WERI-Rb-1 (cell line): ENCODE results near the gene HOXB6.

Experiments
- DNase-seq: peaks from one replicate; pipeline ENCODE4 v3.0.0-alpha.2; 2020
- H3K27ac ChIP-seq: fragments of 250-450 bp; sonication (Bioruptor Pico); 2 replicates; pipeline ENCODE4 v1.5.1; 2020; ENCODE audit warnings: mild to moderate bottlenecking, moderate library complexity
- H3K27me3 ChIP-seq: fragments of 250-450 bp; sonication (Bioruptor Pico); 2 replicates; pipeline ENCODE4 v1.5.1; 2021; ENCODE audit warnings: mild to moderate bottlenecking, low read depth, moderate library complexity; ENCODE audit not compliant: insufficient read depth, severe bottlenecking
- H3K36me3 ChIP-seq: fragments of 250-450 bp; sonication (Bioruptor Pico); 2 replicates; pipeline ENCODE4 v1.5.1; 2020; ENCODE audit warnings: mild to moderate bottlenecking, moderate library complexity
- H3K4me3 ChIP-seq: 2 replicates; pipeline ENCODE4 v1.5.1; 2011; ENCODE audit warnings: low read depth, mild to moderate bottlenecking, control low read depth, low read length
- H3K9me3 ChIP-seq: fragments of 250-450 bp; sonication (Bioruptor Pico); 2 replicates; pipeline ENCODE4 v1.5.1; 2021; ENCODE audit warnings: mild to moderate bottlenecking, moderate library complexity; ENCODE audit not compliant: severe bottlenecking
- TF ChIP-seq, protein P1 (sequence below): IDR thresholded peaks from 2 replicates; pipeline ENCODE4 v1.5.1; 2011; ENCODE audit warnings: low read depth, mild to moderate bottlenecking, control low read depth, inconsistent platforms, low read length

The HOXB6 gene

DNA sequence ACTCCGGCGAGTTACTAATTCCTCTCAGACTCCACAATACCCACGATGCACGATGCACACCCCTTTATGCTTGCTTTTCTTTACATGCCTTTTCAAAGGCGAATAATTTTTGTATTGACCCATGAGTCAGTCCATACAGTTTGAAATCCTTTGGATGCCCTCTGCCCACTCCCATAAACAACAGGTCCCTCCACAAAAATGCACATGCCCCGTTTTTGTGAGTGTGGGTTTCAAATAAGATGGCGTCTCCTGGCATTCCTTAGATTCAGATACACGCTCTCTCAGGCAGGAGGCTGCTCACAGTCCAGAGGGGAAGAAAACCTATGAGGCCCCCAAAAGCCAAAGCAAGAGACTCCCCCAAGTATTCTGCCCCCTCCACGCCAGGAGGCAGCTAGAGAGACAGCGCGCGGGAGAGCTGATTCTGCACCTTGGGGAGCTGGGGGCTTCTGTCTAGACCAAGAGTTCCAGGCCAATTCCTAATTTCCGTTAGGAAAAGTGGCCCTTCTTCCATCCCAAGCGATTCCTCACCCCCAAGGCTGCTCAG is 40.9 kb upstream of the HOXB6 start:
- Histone ChIP-seq H3K27ac (no peak overlapping the region), H3K4me3 (no peak overlapping the region), H3K9me3 (peaks cover 4% of the 10 kb centered on the region), H3K36me3 (no peaks in the 10 kb centered on the region), H3K27me3 (peaks cover 98% of the 10 kb centered on the region)
- no peak for DNase-seq
- TF ChIP-seq, protein P1, sequence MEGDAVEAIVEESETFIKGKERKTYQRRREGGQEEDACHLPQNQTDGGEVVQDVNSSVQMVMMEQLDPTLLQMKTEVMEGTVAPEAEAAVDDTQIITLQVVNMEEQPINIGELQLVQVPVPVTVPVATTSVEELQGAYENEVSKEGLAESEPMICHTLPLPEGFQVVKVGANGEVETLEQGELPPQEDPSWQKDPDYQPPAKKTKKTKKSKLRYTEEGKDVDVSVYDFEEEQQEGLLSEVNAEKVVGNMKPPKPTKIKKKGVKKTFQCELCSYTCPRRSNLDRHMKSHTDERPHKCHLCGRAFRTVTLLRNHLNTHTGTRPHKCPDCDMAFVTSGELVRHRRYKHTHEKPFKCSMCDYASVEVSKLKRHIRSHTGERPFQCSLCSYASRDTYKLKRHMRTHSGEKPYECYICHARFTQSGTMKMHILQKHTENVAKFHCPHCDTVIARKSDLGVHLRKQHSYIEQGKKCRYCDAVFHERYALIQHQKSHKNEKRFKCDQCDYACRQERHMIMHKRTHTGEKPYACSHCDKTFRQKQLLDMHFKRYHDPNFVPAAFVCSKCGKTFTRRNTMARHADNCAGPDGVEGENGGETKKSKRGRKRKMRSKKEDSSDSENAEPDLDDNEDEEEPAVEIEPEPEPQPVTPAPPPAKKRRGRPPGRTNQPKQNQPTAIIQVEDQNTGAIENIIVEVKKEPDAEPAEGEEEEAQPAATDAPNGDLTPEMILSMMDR: no peak

DNA sequence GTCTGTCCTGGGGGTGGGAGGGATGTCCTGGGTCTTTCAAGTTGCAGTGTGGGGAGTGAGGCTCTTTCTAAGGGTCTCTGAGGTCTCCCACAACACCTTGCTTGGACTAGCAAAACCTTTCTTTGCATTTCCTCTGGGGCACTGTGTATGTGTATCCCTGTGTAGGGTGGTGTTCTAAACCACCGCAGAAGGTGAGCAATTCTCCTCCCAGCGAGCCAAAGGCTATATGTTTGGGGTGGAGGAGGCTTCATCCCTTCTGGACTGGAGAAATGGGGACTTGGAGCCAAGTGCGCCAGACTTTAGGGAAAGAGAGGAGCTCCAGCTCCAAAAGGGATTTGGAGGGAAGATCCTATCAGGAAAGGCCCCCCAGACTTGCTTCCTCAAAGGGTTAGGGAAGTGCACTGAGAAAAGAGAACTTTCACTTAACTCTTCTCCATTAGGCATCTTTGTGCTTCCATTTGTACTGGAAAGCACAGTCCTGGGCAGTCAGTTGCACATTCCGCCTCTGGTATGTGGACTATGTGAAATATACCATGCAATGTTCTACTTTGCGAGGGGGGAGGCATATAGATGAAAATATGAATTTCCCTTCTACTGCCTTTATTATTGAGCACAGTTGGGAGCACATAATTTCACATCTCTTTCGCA is 40.2 kb upstream of the HOXB6 start:
- no peak for DNase-seq

DNA sequence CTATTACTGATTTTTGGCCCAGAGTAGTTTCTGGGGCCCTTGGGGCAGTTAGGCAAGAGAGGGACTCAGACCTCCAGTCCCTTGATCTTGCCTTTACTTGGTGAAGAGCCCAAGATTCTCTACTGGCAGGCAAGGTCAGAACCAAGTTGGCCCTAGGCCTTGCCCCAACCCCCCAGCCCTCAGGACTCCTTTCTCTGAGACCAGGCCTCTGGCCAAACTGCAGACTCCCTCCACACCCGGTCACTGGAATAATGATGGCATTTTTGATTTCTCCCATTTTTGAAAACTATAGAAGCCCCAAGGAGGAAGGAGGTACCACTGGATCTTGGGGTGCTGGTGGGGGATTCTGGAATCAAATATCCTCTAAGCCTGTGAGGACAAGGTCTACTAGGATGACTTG is 39.4 kb upstream of the HOXB6 start:
- H3K36me3 ChIP-seq: no peaks in the 10 kb centered on the region
- peaks cover 4% of the 10 kb centered on the region for H3K9me3 ChIP-seq
- no peak overlapping the region for H3K4me3 ChIP-seq
- no peak for DNase-seq
- H3K27ac ChIP-seq: no peak overlapping the region
- H3K27me3 ChIP-seq: peaks cover 100% of the 10 kb centered on the region
- TF ChIP-seq, protein P1: no peak

More for the DNA sequence above, 40.2 kb upstream of the HOXB6 start:
- Histone ChIP-seq H3K4me3 (no peak overlapping the region), H3K36me3 (no peaks in the 10 kb centered on the region), H3K27me3 (peaks cover 98% of the 10 kb centered on the region), H3K9me3 (peaks cover 4% of the 10 kb centered on the region), H3K27ac (no peak overlapping the region)
- TF ChIP-seq, protein P1: no peak

DNA sequence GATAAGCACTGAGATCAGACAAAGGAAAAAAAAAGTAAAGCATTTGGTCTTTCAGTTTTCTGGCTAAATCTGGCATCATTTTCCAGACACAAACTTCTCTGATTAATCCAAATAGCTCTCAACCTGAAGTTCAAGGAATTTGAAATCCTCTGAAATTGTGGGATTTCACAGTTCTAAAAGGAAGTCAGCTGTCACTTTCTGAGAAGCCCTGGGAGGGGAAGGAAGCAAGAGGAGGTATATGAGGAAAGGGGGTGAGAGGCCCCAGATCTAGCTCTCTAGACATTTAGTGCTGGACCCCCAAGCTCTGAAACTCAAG is 38.9 kb upstream of the HOXB6 start:
- H3K36me3 ChIP-seq: no peaks in the 10 kb centered on the region
- no peak overlapping the region for H3K27ac ChIP-seq
- no peak overlapping the region for H3K4me3 ChIP-seq
- peaks cover 100% of the 10 kb centered on the region for H3K27me3 ChIP-seq
- TF ChIP-seq, protein P1: no peak
- no peak for DNase-seq
- H3K9me3 ChIP-seq: peaks cover 4% of the 10 kb centered on the region

DNA sequence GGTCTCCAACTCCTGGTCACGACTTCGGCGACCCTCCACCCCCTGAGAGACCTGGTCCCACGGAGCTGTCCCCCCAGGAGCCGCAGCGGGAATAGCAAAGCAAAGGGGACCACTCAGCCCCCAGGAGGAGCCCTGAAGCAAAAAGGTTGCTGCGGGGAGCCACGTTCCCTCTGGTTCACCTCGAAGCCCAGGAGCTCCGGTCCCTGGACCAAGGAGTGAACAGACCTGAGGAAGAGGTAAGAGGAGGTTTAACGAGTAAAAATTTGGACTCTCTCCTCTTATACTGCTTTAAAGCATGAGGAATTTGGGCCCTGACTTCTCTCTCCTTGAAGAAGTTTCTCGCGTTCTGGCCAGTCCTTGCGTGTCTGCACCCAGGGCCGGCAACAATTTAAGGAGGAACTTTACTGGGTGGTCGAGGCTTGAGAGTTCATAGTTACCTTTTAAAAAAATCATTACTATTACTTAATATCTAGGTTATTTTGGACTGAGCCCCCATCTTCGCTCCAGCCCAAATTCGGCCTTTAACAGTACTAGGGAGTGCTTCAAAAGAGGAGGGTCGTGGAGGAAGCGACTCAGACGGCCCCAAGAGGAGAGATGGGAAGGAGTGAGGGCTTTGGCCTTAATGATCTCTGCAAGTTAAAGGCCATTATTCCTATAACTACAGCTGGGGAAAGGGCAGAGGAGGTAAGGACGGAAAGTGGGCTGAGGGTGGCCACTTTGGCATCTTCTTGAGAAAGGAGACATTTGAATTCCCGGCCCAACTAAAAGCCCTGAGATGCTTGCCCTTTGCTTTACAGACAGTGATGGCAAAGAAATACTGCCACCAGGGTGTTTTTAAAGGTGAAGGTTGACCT is 38.3 kb upstream of the HOXB6 start:
- DNase-seq: no peak
- Histone ChIP-seq H3K27me3 (peaks cover 100% of the 10 kb centered on the region), H3K27ac (no peak overlapping the region), H3K36me3 (no peaks in the 10 kb centered on the region), H3K9me3 (peaks cover 4% of the 10 kb centered on the region), H3K4me3 (no peak overlapping the region)
- TF ChIP-seq, protein P1: no peak
